Neural progenitor cell (in vitro differentiated cells): ENCODE measurements around the gene CBY2. TPM values are rescaled to one million over a fixed set of nuclear protein-coding genes. Genes with fewer than 3 reads are reported as not detected.
"Not testable (repeated sequence)": the region's sequence is repeated elsewhere in the genome, so short reads cannot be mapped to it uniquely, and the experiment has no call there.

Source experiments
- DNase-seq: peaks from one replicate; pipeline ENCODE4 v3.0.0-alpha.2; 2016; ENCODE audit warnings: low spot score
- H2AFZ ChIP-seq: fragments of 200-600 bp; sonication (generic); replicated peaks from 2 replicates; pipeline ENCODE4 v1.6.1; 2016; ENCODE audit warnings: antibody characterized with exemption
- H3F3A ChIP-seq: fragments of 200-600 bp; sonication (generic); 2 replicates; pipeline ENCODE4 v1.6.1; 2016; ENCODE audit warnings: antibody characterized with exemption, low read depth
- H3K27ac ChIP-seq: fragments of 200-600 bp; sonication (generic); 2 replicates; pipeline ENCODE4 v1.5.1; 2016; ENCODE audit warnings: mild to moderate bottlenecking
- H3K27me3 ChIP-seq: fragments of 200-600 bp; sonication (generic); 2 replicates; pipeline ENCODE4 v1.6.1; 2016; ENCODE audit warnings: mild to moderate bottlenecking, moderate library complexity
- H3K36me3 ChIP-seq: fragments of 200-600 bp; sonication (generic); 2 replicates; pipeline ENCODE4 v1.5.1; 2016
- H3K4me1 ChIP-seq: fragments of 200-600 bp; sonication (generic); 2 replicates; pipeline ENCODE4 v1.6.1; 2016; ENCODE audit warnings: mixed run types
- H3K4me2 ChIP-seq: fragments of 200-600 bp; sonication (generic); 2 replicates; pipeline ENCODE4 v1.6.1; 2016
- H3K4me3 ChIP-seq: fragments of 200-600 bp; sonication (generic); 2 replicates; pipeline ENCODE4 v1.5.1; 2016
- H3K79me2 ChIP-seq: fragments of 200-600 bp; sonication (generic); 2 replicates; pipeline ENCODE4 v1.6.1; 2016; ENCODE audit warnings: low read depth
- H3K9ac ChIP-seq: fragments of 200-600 bp; sonication (generic); 2 replicates; pipeline ENCODE4 v1.6.1; 2016
- H3K9me3 ChIP-seq: fragments of 200-600 bp; sonication (generic); 2 replicates; pipeline ENCODE4 v1.5.1; 2016; ENCODE audit warnings: low read depth
- H4K20me1 ChIP-seq: fragments of 200-600 bp; sonication (generic); 2 replicates; pipeline ENCODE4 v1.6.1; 2016; ENCODE audit warnings: low read depth
- H3K27ac Mint-ChIP-seq: 3 replicates; pipeline ENCODE4 v1.8.0; 2021; ENCODE audit warnings: mixed read lengths
- H3K27me3 Mint-ChIP-seq: 2 replicates; pipeline ENCODE4 v1.8.0; 2022; ENCODE audit warnings: low read depth, mild to moderate bottlenecking, inconsistent platforms, moderate library complexity, mixed read lengths; ENCODE audit not compliant: insufficient read depth
- H3K36me3 Mint-ChIP-seq: 3 replicates; pipeline ENCODE4 v1.8.0; 2021; ENCODE audit warnings: mixed read lengths
- H3K4me1 Mint-ChIP-seq: 3 replicates; pipeline ENCODE4 v1.8.0; 2021; ENCODE audit warnings: mixed read lengths
- H3K4me3 Mint-ChIP-seq: 3 replicates; pipeline ENCODE4 v1.8.0; 2021; ENCODE audit warnings: mild to moderate bottlenecking, moderate library complexity, mixed read lengths
- H3K9me3 Mint-ChIP-seq: 3 replicates; pipeline ENCODE4 v1.8.0; 2020; ENCODE audit warnings: mixed read lengths
- EZH2 ChIP-seq: fragments of 200-600 bp; sonication (generic); IDR thresholded peaks from 2 replicates; pipeline ENCODE4 v1.6.1; 2017; ENCODE audit warnings: antibody characterized with exemption, mild to moderate bottlenecking, moderate library complexity
- EZH2phosphoT487 ChIP-seq: fragments of 200-600 bp; sonication (generic); IDR thresholded peaks from 2 replicates; pipeline ENCODE4 v1.6.1; 2017; ENCODE audit warnings: antibody characterized with exemption
- total RNA-seq: library from RNA; depleted of rRNA; stranded (reverse); fragments of >200 nt; gene quantifications from 2 replicates; pipeline ENCODE4 v1.2.3, GENCODE V29; 2015; ENCODE audit warnings: low replicate concordance
- TF ChIP-seq, protein P1 (sequence below): fragments of 200-600 bp; sonication (generic); IDR thresholded peaks from 2 replicates; pipeline ENCODE4 v1.5.1; 2017; ENCODE audit warnings: antibody characterized with exemption, mild to moderate bottlenecking

The CBY2 gene
- total RNA-seq, 1 donor from 2014 or later = not detected

- Histone ChIP-seq H3K79me2 (no peaks in the 10 kb centered on the region), H3F3A (peaks cover 20% of the 10 kb centered on the region), H3K9ac (no peak overlapping the region), H3K4me2 (no peak overlapping the region), H3K27ac (no peak overlapping the region), H3K36me3 (no peaks in the 10 kb centered on the region), H3K4me3 (no peak overlapping the region), H4K20me1 (no peaks in the 10 kb centered on the region), H2AFZ (no peak overlapping the region), H3K27me3 (no peaks in the 10 kb centered on the region), H3K9me3 (no peaks in the 10 kb centered on the region), H3K4me1 (peaks cover 16% of the 10 kb centered on the region)
- peaks cover 7% of the 10 kb centered on the region for H3K27me3 Mint-ChIP-seq
- no peak overlapping the region for H3K4me3 Mint-ChIP-seq
- no peak overlapping the region for H3K27ac Mint-ChIP-seq
- no peak for DNase-seq
- TF ChIP-seq EZH2 (no peak), EZH2phosphoT487 (no peak)
- TF ChIP-seq, protein P1, sequence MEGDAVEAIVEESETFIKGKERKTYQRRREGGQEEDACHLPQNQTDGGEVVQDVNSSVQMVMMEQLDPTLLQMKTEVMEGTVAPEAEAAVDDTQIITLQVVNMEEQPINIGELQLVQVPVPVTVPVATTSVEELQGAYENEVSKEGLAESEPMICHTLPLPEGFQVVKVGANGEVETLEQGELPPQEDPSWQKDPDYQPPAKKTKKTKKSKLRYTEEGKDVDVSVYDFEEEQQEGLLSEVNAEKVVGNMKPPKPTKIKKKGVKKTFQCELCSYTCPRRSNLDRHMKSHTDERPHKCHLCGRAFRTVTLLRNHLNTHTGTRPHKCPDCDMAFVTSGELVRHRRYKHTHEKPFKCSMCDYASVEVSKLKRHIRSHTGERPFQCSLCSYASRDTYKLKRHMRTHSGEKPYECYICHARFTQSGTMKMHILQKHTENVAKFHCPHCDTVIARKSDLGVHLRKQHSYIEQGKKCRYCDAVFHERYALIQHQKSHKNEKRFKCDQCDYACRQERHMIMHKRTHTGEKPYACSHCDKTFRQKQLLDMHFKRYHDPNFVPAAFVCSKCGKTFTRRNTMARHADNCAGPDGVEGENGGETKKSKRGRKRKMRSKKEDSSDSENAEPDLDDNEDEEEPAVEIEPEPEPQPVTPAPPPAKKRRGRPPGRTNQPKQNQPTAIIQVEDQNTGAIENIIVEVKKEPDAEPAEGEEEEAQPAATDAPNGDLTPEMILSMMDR = no peak
- no peaks in the 10 kb centered on the region for H3K36me3 Mint-ChIP-seq
- peaks cover 27% of the 10 kb centered on the region for H3K4me1 Mint-ChIP-seq
- peaks cover 28% of the 10 kb centered on the region for H3K9me3 Mint-ChIP-seq
Measured at GRCh38 chr13:45751885-45752284, 49.8 kb downstream of the CBY2 start.

DNA sequence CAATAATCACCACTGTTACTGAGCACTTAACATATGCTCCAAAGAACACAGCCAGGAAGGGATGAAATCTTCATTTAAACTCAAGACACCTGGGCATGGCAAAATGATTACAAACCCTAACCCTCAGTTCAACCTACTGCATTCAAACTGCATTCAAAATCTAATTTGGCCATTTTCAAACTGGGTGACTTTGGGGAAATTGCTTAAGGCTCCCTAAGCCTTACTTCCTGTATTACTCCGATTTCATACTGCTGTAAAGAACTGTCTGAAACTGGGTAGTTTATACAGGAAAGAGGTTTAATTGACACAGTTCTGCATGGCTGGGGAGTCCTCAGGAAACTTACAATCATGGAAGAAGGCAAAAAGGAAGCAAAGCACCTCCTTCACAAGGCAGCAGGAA lies 50.4 kb downstream of the CBY2 start:
- Histone ChIP-seq H4K20me1 (no peaks in the 10 kb centered on the region), H3K79me2 (no peaks in the 10 kb centered on the region), H3K27me3 (no peaks in the 10 kb centered on the region), H3K27ac (no peak overlapping the region), H3K9me3 (no peaks in the 10 kb centered on the region), H3F3A (peaks cover 20% of the 10 kb centered on the region), H3K36me3 (no peaks in the 10 kb centered on the region), H2AFZ (no peak overlapping the region), H3K4me3 (no peak overlapping the region), H3K4me1 (peaks cover 16% of the 10 kb centered on the region), H3K4me2 (no peak overlapping the region), H3K9ac (no peak overlapping the region)
- Mint-ChIP-seq H3K9me3 (peaks cover 34% of the 10 kb centered on the region), H3K27me3 (peaks cover 7% of the 10 kb centered on the region), H3K36me3 (no peaks in the 10 kb centered on the region), H3K27ac (no peak overlapping the region), H3K4me3 (no peak overlapping the region), H3K4me1 (peaks cover 27% of the 10 kb centered on the region)
- TF ChIP-seq EZH2phosphoT487 (no peak), EZH2 (no peak)
- TF ChIP-seq, protein P1 = no peak
- DNase-seq = no peak

GRCh38 chr13:45756498-45756897 lies 54.4 kb downstream of the CBY2 start:
- not testable (repeated sequence) for H3K27ac Mint-ChIP-seq, H3K9me3 ChIP-seq, H3K4me3 Mint-ChIP-seq, H3K4me1 Mint-ChIP-seq, H3K36me3 ChIP-seq, H4K20me1 ChIP-seq, H3K27me3 Mint-ChIP-seq, H3K4me2 ChIP-seq, H3K27ac ChIP-seq, DNase-seq, H2AFZ ChIP-seq, H3K27me3 ChIP-seq, H3K36me3 Mint-ChIP-seq, H3K79me2 ChIP-seq, H3K4me1 ChIP-seq, H3F3A ChIP-seq, H3K9ac ChIP-seq, H3K4me3 ChIP-seq
- peaks cover 46% of the 10 kb centered on the region for H3K9me3 Mint-ChIP-seq

GRCh38 chr13:45757589-45757988 lies 55.5 kb downstream of the CBY2 start:
- H3K27me3 ChIP-seq, H3K4me1 ChIP-seq, H3K79me2 ChIP-seq, DNase-seq, H2AFZ ChIP-seq, H3K27me3 Mint-ChIP-seq, H3K4me3 Mint-ChIP-seq, H4K20me1 ChIP-seq, H3K27ac ChIP-seq, H3K4me1 Mint-ChIP-seq, H3K4me2 ChIP-seq, H3K4me3 ChIP-seq, H3K36me3 ChIP-seq, H3K36me3 Mint-ChIP-seq, H3K27ac Mint-ChIP-seq, H3K9ac ChIP-seq, H3F3A ChIP-seq, H3K9me3 ChIP-seq: not testable (repeated sequence)
- peaks cover 36% of the 10 kb centered on the region for H3K9me3 Mint-ChIP-seq
